ENCODE results near the gene CELA2A. TPM values are rescaled to one million over a fixed set of nuclear protein-coding genes. Genes with fewer than 3 reads are reported as not detected.

Gene CELA2A
- total RNA-seq, 4 donors from 2014 or later, result not detected

DNA sequence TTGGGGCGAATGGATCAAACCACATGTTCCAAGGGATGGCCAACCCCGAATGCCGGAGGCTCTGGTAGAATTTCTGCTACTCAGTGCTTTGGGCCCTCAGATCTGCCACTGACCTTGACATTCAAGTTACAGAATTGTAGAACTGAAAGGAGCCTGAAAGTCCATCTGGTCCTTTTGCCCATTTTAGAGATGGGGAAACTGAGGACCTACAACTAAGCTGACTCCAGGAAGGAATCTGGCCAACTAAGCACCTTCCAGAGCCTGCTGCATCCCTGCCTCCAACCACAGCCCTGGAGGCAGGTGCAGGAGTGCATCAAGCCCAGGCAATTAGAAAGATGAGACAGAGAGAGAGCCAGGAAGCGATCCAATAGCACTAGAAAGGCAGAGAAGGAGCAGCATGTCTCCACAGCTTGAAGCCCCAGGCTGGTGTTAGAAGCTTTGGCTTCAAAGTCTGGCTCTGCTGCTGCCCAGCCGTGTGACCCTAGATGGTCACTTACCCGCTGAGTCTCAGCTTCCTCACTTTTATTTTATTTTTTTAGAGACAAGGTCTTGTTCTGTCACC is 19.6 kb upstream of the CELA2A start:
- WGBS, result 95% methylated on average over 6 of the region's 6 CpGs
- Histone ChIP-seq H3K27me3 (no peaks in the 10 kb centered on the region), H3K36me3 (no peaks in the 10 kb centered on the region), H3K4me1 (peaks cover 0 to 3% (median 0%) of the 10 kb centered on the region in 4 donors), H3K9me3 (no peaks in the 10 kb centered on the region), H3K27ac (replicated peaks in 1 of 4) (no peak overlapping the region), H3K4me3 (no peak overlapping the region)
- no peak for TF ChIP-seq EP300 (IDR thresholded peaks at IDR 0.05)
- TF ChIP-seq POLR2AphosphoS5 (IDR thresholded peaks at IDR 0.05), result no peak
- TF ChIP-seq, protein P1, sequence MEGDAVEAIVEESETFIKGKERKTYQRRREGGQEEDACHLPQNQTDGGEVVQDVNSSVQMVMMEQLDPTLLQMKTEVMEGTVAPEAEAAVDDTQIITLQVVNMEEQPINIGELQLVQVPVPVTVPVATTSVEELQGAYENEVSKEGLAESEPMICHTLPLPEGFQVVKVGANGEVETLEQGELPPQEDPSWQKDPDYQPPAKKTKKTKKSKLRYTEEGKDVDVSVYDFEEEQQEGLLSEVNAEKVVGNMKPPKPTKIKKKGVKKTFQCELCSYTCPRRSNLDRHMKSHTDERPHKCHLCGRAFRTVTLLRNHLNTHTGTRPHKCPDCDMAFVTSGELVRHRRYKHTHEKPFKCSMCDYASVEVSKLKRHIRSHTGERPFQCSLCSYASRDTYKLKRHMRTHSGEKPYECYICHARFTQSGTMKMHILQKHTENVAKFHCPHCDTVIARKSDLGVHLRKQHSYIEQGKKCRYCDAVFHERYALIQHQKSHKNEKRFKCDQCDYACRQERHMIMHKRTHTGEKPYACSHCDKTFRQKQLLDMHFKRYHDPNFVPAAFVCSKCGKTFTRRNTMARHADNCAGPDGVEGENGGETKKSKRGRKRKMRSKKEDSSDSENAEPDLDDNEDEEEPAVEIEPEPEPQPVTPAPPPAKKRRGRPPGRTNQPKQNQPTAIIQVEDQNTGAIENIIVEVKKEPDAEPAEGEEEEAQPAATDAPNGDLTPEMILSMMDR (IDR thresholded peaks at IDR 0.05), result no peak
- no peak for TF ChIP-seq POLR2A (IDR thresholded peaks at IDR 0.05; ENCODE audit: low read depth)
- DNase-seq (ENCODE audit: extremely low spot score), result no peak
- intact Hi-C loops (cut with DNase I), result loop anchor here (10.0 kb wide), 1 partner anchor 312 kb away; no protein-coding TSS in a partner anchor

GRCh38 chr1:15439325-15439724 is 17.2 kb upstream of the CELA2A start:
- H3K27me3 ChIP-seq, result no peaks in the 10 kb centered on the region
- no peak overlapping the region for H3K27ac ChIP-seq (replicated peaks in 1 of 4)
- no peaks in the 10 kb centered on the region for H3K4me1 ChIP-seq
- no peaks in the 10 kb centered on the region for H3K9me3 ChIP-seq
- TF ChIP-seq, protein P1 (IDR thresholded peaks at IDR 0.05), result no peak
- no peak for TF ChIP-seq EP300 (IDR thresholded peaks at IDR 0.05)
- TF ChIP-seq POLR2AphosphoS5 (IDR thresholded peaks at IDR 0.05), result no peak
- no peak for TF ChIP-seq POLR2A (IDR thresholded peaks at IDR 0.05; ENCODE audit: low read depth)
- H3K4me3 ChIP-seq, result no peak overlapping the region
- no peaks in the 10 kb centered on the region for H3K36me3 ChIP-seq
- intact Hi-C loops (cut with DNase I), result loop anchor here (10.0 kb wide), 1 partner anchor 315 kb away; no protein-coding TSS in a partner anchor
- 97% methylated on average over 14 of the region's 14 CpGs for WGBS
- no peak for DNase-seq (ENCODE audit: extremely low spot score)

DNA sequence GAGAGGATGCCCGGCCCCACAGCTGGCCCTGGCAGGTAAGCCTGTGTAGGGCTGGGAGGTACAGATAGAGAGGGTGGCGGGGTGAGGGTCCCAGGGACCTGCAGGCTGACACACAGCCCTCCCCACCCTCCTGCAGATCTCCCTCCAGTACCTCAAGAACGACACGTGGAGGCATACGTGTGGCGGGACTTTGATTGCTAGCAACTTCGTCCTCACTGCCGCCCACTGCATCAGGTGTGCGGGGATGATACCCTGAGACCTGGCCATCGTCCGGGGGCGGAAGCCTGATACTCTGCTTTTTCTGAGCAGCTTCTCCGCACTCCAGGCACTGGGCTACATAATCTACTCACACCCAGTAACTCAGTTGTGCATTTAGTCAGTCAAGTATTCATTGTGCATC is 16.2 kb upstream of the CELA2A start:
- Histone ChIP-seq H3K4me3 (no peak overlapping the region), H3K27me3 (no peaks in the 10 kb centered on the region), H3K9me3 (no peaks in the 10 kb centered on the region), H3K27ac (replicated peaks in 1 of 4) (no peak overlapping the region), H3K36me3 (no peaks in the 10 kb centered on the region), H3K4me1 (no peaks in the 10 kb centered on the region)
- 92% methylated on average over 11 of the region's 13 CpGs for WGBS
- intact Hi-C loops (cut with DNase I), result no loop called here
- no peak for DNase-seq (ENCODE audit: extremely low spot score)
- no peak for TF ChIP-seq POLR2A (IDR thresholded peaks at IDR 0.05; ENCODE audit: low read depth)
- TF ChIP-seq, protein P1 (IDR thresholded peaks at IDR 0.05), result no peak
- no peak for TF ChIP-seq POLR2AphosphoS5 (IDR thresholded peaks at IDR 0.05)
- TF ChIP-seq EP300 (IDR thresholded peaks at IDR 0.05), result no peak

DNA sequence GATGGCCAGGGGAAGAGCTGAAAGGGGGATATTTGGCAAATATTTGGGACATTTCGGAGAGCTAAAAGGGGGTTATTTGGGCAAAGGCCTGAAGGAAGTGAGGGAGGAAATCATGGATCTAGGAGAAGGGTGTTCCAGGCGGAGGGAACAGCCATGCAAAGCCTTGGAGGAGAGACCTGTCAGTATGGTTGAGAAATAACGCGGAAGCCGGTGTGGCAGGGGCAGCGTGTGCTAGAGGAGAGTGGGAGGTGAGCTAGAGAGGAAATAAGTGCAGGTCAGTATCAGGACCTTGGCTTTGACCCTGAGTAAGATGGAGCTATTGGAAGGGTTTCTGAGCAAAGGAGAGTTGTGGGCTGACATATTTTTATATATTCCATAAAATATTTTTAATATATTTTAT is 15.3 kb upstream of the CELA2A start:
- Histone ChIP-seq H3K36me3 (no peaks in the 10 kb centered on the region), H3K4me1 (no peaks in the 10 kb centered on the region), H3K9me3 (no peaks in the 10 kb centered on the region), H3K27me3 (no peaks in the 10 kb centered on the region), H3K27ac (replicated peaks in 1 of 4) (no peak overlapping the region), H3K4me3 (no peak overlapping the region)
- intact Hi-C loops (cut with DNase I), result no loop called here
- 92% methylated on average over 6 of the region's 6 CpGs for whole genome bisulfite sequencing
- no peak for DNase-seq (ENCODE audit: extremely low spot score)
- TF ChIP-seq POLR2A (IDR thresholded peaks at IDR 0.05; ENCODE audit: low read depth) (no peak), POLR2AphosphoS5 (IDR thresholded peaks at IDR 0.05) (no peak), EP300 (IDR thresholded peaks at IDR 0.05) (no peak)
- TF ChIP-seq, protein P1 (IDR thresholded peaks at IDR 0.05), result no peak

DNA sequence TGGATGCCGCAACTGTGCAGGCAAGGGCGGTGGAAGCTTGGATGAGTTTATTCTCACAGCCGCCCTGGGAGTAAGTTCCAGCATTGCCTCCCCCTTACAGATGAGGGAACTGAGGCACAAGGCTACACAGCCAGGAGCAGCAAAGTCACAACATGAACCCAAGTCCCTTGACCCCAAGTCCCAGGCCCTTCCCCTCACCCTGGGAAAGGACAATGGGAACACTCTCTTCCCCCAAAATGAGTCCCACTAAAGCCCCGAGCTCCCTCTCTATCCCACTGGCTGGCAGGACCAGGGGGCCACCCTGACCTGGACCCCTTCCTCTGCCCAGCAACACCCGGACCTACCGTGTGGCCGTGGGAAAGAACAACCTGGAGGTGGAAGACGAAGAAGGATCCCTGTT is 14.4 kb upstream of the CELA2A start:
- Histone ChIP-seq H3K27ac (replicated peaks in 1 of 4) (no peak overlapping the region), H3K4me1 (no peaks in the 10 kb centered on the region), H3K27me3 (no peaks in the 10 kb centered on the region), H3K4me3 (no peak overlapping the region), H3K9me3 (no peaks in the 10 kb centered on the region), H3K36me3 (no peaks in the 10 kb centered on the region)
- TF ChIP-seq POLR2A (IDR thresholded peaks at IDR 0.05; ENCODE audit: low read depth) (no peak), EP300 (IDR thresholded peaks at IDR 0.05) (no peak), POLR2AphosphoS5 (IDR thresholded peaks at IDR 0.05) (no peak)
- TF ChIP-seq, protein P1 (IDR thresholded peaks at IDR 0.05), result no peak
- no peak for DNase-seq (ENCODE audit: extremely low spot score)
- 89% methylated on average over 8 of the region's 8 CpGs for WGBS
- intact Hi-C loops (cut with DNase I), result no loop called here
